Stimulated activated CD4-positive, alpha-beta T cell treated with anti-CD3 and anti-CD28 coated beads, TNF-alpha, amount 100 ng/mL, for 24 hours (primary cell): ENCODE results near the gene CBL.

Experiments used
- DNase-seq, 3 experiments: peaks; one replicate each; pipeline ENCODE4 v3.0.0-alpha.2; 2020; ENCODE audit warnings: low read depth in 3 of 3

Gene CBL

GRCh38 chr11:119310682-119311052 is 104.5 kb downstream of the CBL start:
- DNase-seq, result no peak

- DNase-seq, result no peak
These were observed 108.6 kb downstream of the CBL start for GRCh38 chr11:119314726-119315125.

GRCh38 chr11:119315131-119316015 is 109.2 kb downstream of the CBL start:
- DNase-seq, result no peak

GRCh38 chr11:119316016-119316728 is 110.0 kb downstream of the CBL start:
- no peak for DNase-seq

- DNase-seq, result no peak
These were observed 110.8 kb downstream of the CBL start, which contains the start of gene MCAM for GRCh38 chr11:119316729-119317591. MCAM (minus strand) TSS chr11:119317130; CDS start chr11:119317101, 29 bp downstream.

- DNase-seq, result no peak
These were observed 111.6 kb downstream of the CBL start for GRCh38 chr11:119317592-119318239.

- no peak for DNase-seq
These were observed 112.3 kb downstream of the CBL start for GRCh38 chr11:119318240-119319135.

GRCh38 chr11:119319136-119319699 is 113.1 kb downstream of the CBL start:
- DNase-seq, result no peak

GRCh38 chr11:119319700-119320239 is 113.6 kb downstream of the CBL start:
- DNase-seq, result no peak

- DNase-seq, result no peak
These were observed 114.2 kb downstream of the CBL start for GRCh38 chr11:119320240-119320775.

- DNase-seq, result peak in 1 of 3 experiments; percentile 60
These were observed 114.8 kb downstream of the CBL start for GRCh38 chr11:119320776-119321524.

- DNase-seq, result no peak
These were observed 116.2 kb downstream of the CBL start for GRCh38 chr11:119322360-119322739.

GRCh38 chr11:119322921-119323531 is 116.9 kb downstream of the CBL start:
- no peak for DNase-seq

- DNase-seq, result peak; percentile 60 to 78 (median 67)
These were observed 117.4 kb downstream of the CBL start for GRCh38 chr11:119323532-119324033.

GRCh38 chr11:119324189-119324588 is 118.0 kb downstream of the CBL start:
- DNase-seq, result no peak

GRCh38 chr11:119329320-119329719 is 123.2 kb downstream of the CBL start:
- DNase-seq, result no peak

- DNase-seq, result no peak
These were observed 124.1 kb downstream of the CBL start for GRCh38 chr11:119330237-119330636.

- no peak for DNase-seq
These were observed 126.1 kb downstream of the CBL start for GRCh38 chr11:119332111-119332765.
